H1 (cell line): Measurements from ENCODE around the gene SPATA19. TPM values are rescaled to one million over a fixed set of nuclear protein-coding genes. Genes with fewer than 3 reads are reported as not detected.

Experiments
- CTCF ChIA-PET: fragments of 300-600 bp; sonication (Branson Sonifier 250); formaldehyde crosslinking; loops from one replicate; lab custom pipeline; 2021; ENCODE audit not compliant: partially characterized antibody; lab: Charles Lee
- POLR2A ChIA-PET: fragments of 300-600 bp; sonication (Branson Sonifier 250); formaldehyde crosslinking; loops from one replicate; lab custom pipeline; 2021; ENCODE audit warnings: inconsistent platforms; ENCODE audit not compliant: partially characterized antibody; lab: Charles Lee
- DNase-seq, 2 experiments: peaks; one replicate each; pipeline versions ENCODE4 v3.0.0 to v3.0.0-alpha.2; 2010 to 2022; ENCODE audit warnings: low spot score in 2 of 2, low read depth in 1 of 2, mixed read lengths in 1 of 2
- FAIRE-seq: peaks from 2 replicates; lab custom pipeline; 2011; peaks lifted over from hg19 to GRCh38; lab: Jason Lieb, UNC
- H2AFZ ChIP-seq: 2 replicates; pipeline ENCODE4 v1.8.1; 2012; ENCODE audit warnings: low read length, inconsistent platforms
- H2AK5ac ChIP-seq: 2 replicates; pipeline ENCODE4 v1.6.1; 2013; ENCODE audit warnings: low read depth, low read length
- H2BK120ac ChIP-seq: replicated peaks from 2 replicates; pipeline ENCODE3; 2013; ENCODE audit warnings: low read depth, low read length, inconsistent platforms
- H2BK12ac ChIP-seq: 2 replicates; pipeline ENCODE4 v1.6.1; 2013; ENCODE audit warnings: low read depth, low read length
- H2BK15ac ChIP-seq: 2 replicates; pipeline ENCODE4 v1.6.1; 2013; ENCODE audit warnings: low read length
- H2BK20ac ChIP-seq: 2 replicates; pipeline ENCODE4 v1.6.1; 2013; ENCODE audit warnings: low read length
- H2BK5ac ChIP-seq: 2 replicates; pipeline ENCODE4 v1.6.1; 2013; ENCODE audit warnings: low read depth, low read length
- H3K14ac ChIP-seq: 2 replicates; pipeline ENCODE4 v1.6.1; 2013; ENCODE audit warnings: inconsistent platforms; ENCODE audit not compliant: insufficient read length
- H3K18ac ChIP-seq: 2 replicates; pipeline ENCODE4 v1.6.1; 2013; ENCODE audit warnings: low read length; ENCODE audit errors: extremely low read depth
- H3K23ac ChIP-seq: 2 replicates; pipeline ENCODE4 v1.6.1; 2013; ENCODE audit warnings: inconsistent platforms; ENCODE audit not compliant: insufficient read length
- H3K23me2 ChIP-seq: 2 replicates; pipeline ENCODE4 v1.6.1; 2013; ENCODE audit warnings: low read depth, low read length
- H3K27ac ChIP-seq: 2 replicates; pipeline ENCODE4 v1.6.1; 2011; ENCODE audit warnings: low read depth, low read length, inconsistent platforms
- H3K27me3 ChIP-seq, 4 experiments: replicated peaks in 1 of 4; 1 replicate in 1 of 4; 2 replicates in 3 of 4; pipeline versions ENCODE4 v1.6.1 to v1.8.1; 2011 to 2013; ENCODE audit warnings: low read length in 3 of 4, mild to moderate bottlenecking in 3 of 4, inconsistent platforms in 2 of 4, mixed read lengths in 2 of 4, moderate library complexity in 1 of 4; ENCODE audit not compliant: control insufficient read depth in 3 of 4, insufficient read depth in 3 of 4; ENCODE audit errors: extremely low read depth in 1 of 4
- H3K36me3 ChIP-seq, 4 experiments: 2 replicates each; pipeline versions ENCODE4 v1.6.1 to v1.8.1; 2011 to 2013; ENCODE audit warnings: mild to moderate bottlenecking in 4 of 4, low read length in 3 of 4, moderate library complexity in 2 of 4, control low read depth in 1 of 4, inconsistent platforms in 1 of 4; ENCODE audit not compliant: insufficient read depth in 4 of 4, control insufficient read depth in 2 of 4
- H3K4ac ChIP-seq: replicated peaks from 2 replicates; pipeline ENCODE3; 2013; ENCODE audit warnings: low read length, low read depth, mixed read lengths, inconsistent platforms; ENCODE audit not compliant: insufficient read length
- H3K4me1 ChIP-seq, 4 experiments: replicated peaks in 1 of 4; 1 replicate in 1 of 4; 2 replicates in 3 of 4; pipeline versions ENCODE4 v1.6.1 to v1.8.1; 2011 to 2013; ENCODE audit warnings: low read length in 3 of 4, inconsistent platforms in 2 of 4, mixed read lengths in 1 of 4; ENCODE audit not compliant: insufficient read depth in 4 of 4, control insufficient read depth in 3 of 4
- H3K4me2 ChIP-seq, 2 experiments: 2 replicates each; pipeline versions ENCODE4 v1.6.1 to v1.8.1; 2011 to 2013; ENCODE audit warnings: low read depth in 2 of 2, low read length in 2 of 2, control low read depth in 1 of 2, inconsistent platforms in 1 of 2, mild to moderate bottlenecking in 1 of 2; ENCODE audit not compliant: insufficient read depth in 1 of 2
- H3K4me3 ChIP-seq, 4 experiments: fragments of 200-600, 300-600 bp in 1 of 4; sonication (generic), shearing (Covaris generic), sonication (Bioruptor Twin) in 1 of 4; 2 replicates each; pipeline versions ENCODE4 v1.5.1 to v1.8.1; 2011 to 2016; ENCODE audit warnings: low read length in 4 of 4, low read depth in 3 of 4, control low read depth in 2 of 4, inconsistent platforms in 2 of 4, mild to moderate bottlenecking in 2 of 4, mixed read lengths in 1 of 4, moderate library complexity in 1 of 4; ENCODE audit not compliant: insufficient read depth in 2 of 4; ENCODE audit errors: extremely low read depth in 1 of 4
- H3K56ac ChIP-seq: replicated peaks from 2 replicates; pipeline ENCODE3; 2013; ENCODE audit warnings: low read depth, mild to moderate bottlenecking, mixed read lengths, low read length, inconsistent platforms; ENCODE audit not compliant: insufficient read length
- H3K79me1 ChIP-seq: 2 replicates; pipeline ENCODE4 v1.6.1; 2013; ENCODE audit warnings: low read depth, low read length, control low read depth
- H3K79me2 ChIP-seq, 2 experiments: 2 replicates each; pipeline versions ENCODE4 v1.6.1 to v1.8.1; 2012 to 2013; ENCODE audit warnings: low read length in 2 of 2, mild to moderate bottlenecking in 2 of 2, inconsistent platforms in 1 of 2; ENCODE audit not compliant: insufficient read depth in 2 of 2, control insufficient read depth in 1 of 2
- H3K9ac ChIP-seq, 4 experiments: replicated peaks in 1 of 4; 1 replicate in 1 of 4; 2 replicates in 3 of 4; pipeline versions ENCODE4 v1.6.1 to v1.8.1; 2011 to 2013; ENCODE audit warnings: low read depth in 3 of 4, low read length in 3 of 4, control low read depth in 2 of 4, mild to moderate bottlenecking in 2 of 4, moderate library complexity in 2 of 4, inconsistent platforms in 1 of 4; ENCODE audit errors: extremely low read depth in 1 of 4
- H3K9me3 ChIP-seq, 2 experiments: 2 replicates each; pipeline versions ENCODE4 v1.6.1 to v1.8.1; 2012 to 2013; ENCODE audit warnings: mild to moderate bottlenecking in 2 of 2, moderate library complexity in 2 of 2, control low read depth in 1 of 2, inconsistent platforms in 1 of 2, low read depth in 1 of 2, low read length in 1 of 2, mixed read lengths in 1 of 2; ENCODE audit not compliant: insufficient read depth in 2 of 2
- H4K20me1 ChIP-seq, 2 experiments: replicated peaks in 1 of 2; 2 replicates each; pipeline versions ENCODE3 to v1.8.1; 2011 to 2013; ENCODE audit warnings: inconsistent platforms in 2 of 2, low read length in 2 of 2, mild to moderate bottlenecking in 1 of 2; ENCODE audit not compliant: insufficient read depth in 2 of 2, control insufficient read depth in 1 of 2
- H4K5ac ChIP-seq: 2 replicates; pipeline ENCODE4 v1.6.1; 2013; ENCODE audit warnings: low read length, low read depth, mixed read lengths, inconsistent platforms; ENCODE audit not compliant: insufficient read length
- H4K8ac ChIP-seq: 2 replicates; pipeline ENCODE4 v1.8.0; 2013; ENCODE audit warnings: mild to moderate bottlenecking, moderate library complexity, low read length, inconsistent platforms; ENCODE audit not compliant: insufficient read depth; ENCODE audit errors: extremely low read depth
- H4K91ac ChIP-seq: replicated peaks from 2 replicates; pipeline ENCODE3; 2013; ENCODE audit warnings: low read length, mixed read lengths, inconsistent platforms; ENCODE audit not compliant: insufficient read length
- BRCA1 ChIP-seq: IDR thresholded peaks from 2 replicates; pipeline ENCODE4 v1.6.1; 2012; ENCODE audit warnings: low read depth, low read length, improper control_type of control experiment
- CEBPB ChIP-seq: IDR thresholded peaks from 2 replicates; pipeline ENCODE4 v1.6.1; 2012; ENCODE audit warnings: low read depth, low read length
- CHD1 ChIP-seq: IDR thresholded peaks from 2 replicates; pipeline ENCODE4 v1.6.1; 2012; ENCODE audit warnings: low read depth, low read length, improper control_type of control experiment
- EP300 ChIP-seq, 2 experiments: IDR thresholded peaks; 1 replicate in 1 of 2; 2 replicates in 1 of 2; pipeline ENCODE4 v1.6.1; 2011 to 2012; ENCODE audit warnings: low read depth in 2 of 2, low read length in 2 of 2, mild to moderate bottlenecking in 2 of 2, borderline replicate concordance in 1 of 2, inconsistent platforms in 1 of 2, moderate library complexity in 1 of 2
- RNF2 ChIP-seq: fragments of 200-900, 300-1000 bp; sonication (generic); IDR thresholded peaks from 2 replicates; pipeline ENCODE4 v1.7.1; 2016; ENCODE audit warnings: borderline replicate concordance, low read depth, mild to moderate bottlenecking, antibody characterized with exemption, low read length; ENCODE audit not compliant: poor library complexity, severe bottlenecking; ENCODE audit errors: missing control alignments
- SAP30 ChIP-seq: fragments of 300-600 bp; sonication (generic); IDR thresholded peaks from 2 replicates; pipeline ENCODE4 v1.7.1; 2012; ENCODE audit warnings: low read length, moderate library complexity, mild to moderate bottlenecking, inconsistent platforms; ENCODE audit not compliant: insufficient read depth, insufficient replicate concordance
- SIRT6 ChIP-seq: IDR thresholded peaks from one replicate; pipeline ENCODE4 v1.7.1; 2012; ENCODE audit warnings: low read length, inconsistent platforms
- TBP ChIP-seq: IDR thresholded peaks from 2 replicates; pipeline ENCODE4 v1.6.1; 2011; ENCODE audit warnings: low read depth, low read length, improper control_type of control experiment
- WGBS, 2 experiments: shearing (Covaris generic) in 1 of 2; methylation state at CpG; one replicate each; pipeline versions ENCODE4 v1.1.6 to v1.1.7; 2013 to 2015; ENCODE audit warnings: low lambda C conversion rate in 2 of 2, mixed read lengths in 2 of 2, inconsistent platforms in 1 of 2, low coverage in 1 of 2, missing lambda C conversion rate in 1 of 2; ENCODE audit not compliant: insufficient replicate concordance in 2 of 2, insufficient coverage in 1 of 2, insufficient read length in 1 of 2; ENCODE audit errors: extremely low coverage in 1 of 2, missing lambda C conversion rate in 1 of 2; 5-methylcytosine and 5-hydroxymethylcytosine counted together
- polyA plus RNA-seq, 7 experiments: library from polyadenylated mRNA; depleted of rRNA in 3 of 7; stranded (reverse) in 5 of 7; unstranded in 2 of 7; fragments of >200 nt in 5 of 7; fragments of 200-250 nt in 2 of 7; gene quantifications; 1 replicate in 5 of 7; 2 replicates in 1 of 7; 4 replicates in 1 of 7; pipeline versions ENCODE4 v1.2.1 to v1.2.3, GENCODE V29; 2011 to 2013; ENCODE audit warnings: missing spikeins in 2 of 7, mixed read lengths in 2 of 7
- total RNA-seq: library from RNA; stranded (reverse); fragmentation: NEBNext Ultra II Directional; extraction: Animal tissue kit (Norgen Biotek cat#: 25700); gene quantifications from 2 replicates; pipeline ENCODE4 v1.2.1, GENCODE V29; 2021
- TF ChIP-seq, protein P1 (sequence below): IDR thresholded peaks from 2 replicates; pipeline ENCODE4 v1.6.1; 2011; ENCODE audit warnings: low read length, improper control_type of control experiment
- TF ChIP-seq, protein P2 (sequence below): IDR thresholded peaks from 2 replicates; pipeline ENCODE4 v1.6.1; 2012; ENCODE audit warnings: inconsistent platforms

The SPATA19 gene
- total and polyA plus RNA-seq, 2 of the 8 experiments (the other 6 are each of a cell fraction or from before 2014, with no cell fraction given), result not detected

DNA sequence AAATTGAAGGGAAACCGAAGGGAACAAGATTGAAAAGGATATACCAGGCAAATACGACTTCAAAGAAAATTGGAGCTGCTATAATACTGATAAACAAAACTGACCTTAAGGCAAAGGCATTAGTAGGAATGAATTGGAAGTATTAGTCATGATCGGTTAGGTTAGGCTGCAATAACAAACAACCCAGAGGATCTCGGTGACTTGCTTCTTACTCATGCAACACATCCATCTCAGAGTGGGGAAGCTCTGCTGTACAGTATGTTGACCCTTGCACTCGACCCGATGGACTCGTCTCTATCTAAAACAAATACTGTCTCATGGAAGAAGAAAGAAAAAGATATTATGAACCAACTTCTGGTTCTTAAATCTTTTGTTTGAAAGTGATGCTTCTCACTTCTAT is 42.3 kb downstream of the SPATA19 start:
- no peak overlapping the region for H2BK12ac ChIP-seq
- no peak overlapping the region for H3K18ac ChIP-seq
- TF ChIP-seq, protein P1, sequence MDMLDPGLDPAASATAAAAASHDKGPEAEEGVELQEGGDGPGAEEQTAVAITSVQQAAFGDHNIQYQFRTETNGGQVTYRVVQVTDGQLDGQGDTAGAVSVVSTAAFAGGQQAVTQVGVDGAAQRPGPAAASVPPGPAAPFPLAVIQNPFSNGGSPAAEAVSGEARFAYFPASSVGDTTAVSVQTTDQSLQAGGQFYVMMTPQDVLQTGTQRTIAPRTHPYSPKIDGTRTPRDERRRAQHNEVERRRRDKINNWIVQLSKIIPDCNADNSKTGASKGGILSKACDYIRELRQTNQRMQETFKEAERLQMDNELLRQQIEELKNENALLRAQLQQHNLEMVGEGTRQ, result no peak
- TF ChIP-seq CEBPB, result no peak
- no peak for TF ChIP-seq CHD1
- TF ChIP-seq BRCA1, result no peak
- TF ChIP-seq SAP30, result no peak
- no peak for TF ChIP-seq RNF2
- TF ChIP-seq SIRT6, result no peak
- no peak for TF ChIP-seq TBP
- TF ChIP-seq EP300 (IDR thresholded peaks at IDR 0.05; ENCODE audit: borderline replicate concordance in 1 of 2, low read depth in 2 of 2, low read length in 2 of 2), result no peak
- TF ChIP-seq, protein P2, sequence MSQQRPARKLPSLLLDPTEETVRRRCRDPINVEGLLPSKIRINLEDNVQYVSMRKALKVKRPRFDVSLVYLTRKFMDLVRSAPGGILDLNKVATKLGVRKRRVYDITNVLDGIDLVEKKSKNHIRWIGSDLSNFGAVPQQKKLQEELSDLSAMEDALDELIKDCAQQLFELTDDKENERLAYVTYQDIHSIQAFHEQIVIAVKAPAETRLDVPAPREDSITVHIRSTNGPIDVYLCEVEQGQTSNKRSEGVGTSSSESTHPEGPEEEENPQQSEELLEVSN, result no peak
- TF ChIP-seq, all 59 proteins: peak for 0
- Histone ChIP-seq H4K5ac (no peak overlapping the region), H3K27ac (no peak overlapping the region), H3K4me2 (no peak overlapping the region), H2BK15ac (no peak overlapping the region), H3K9ac (no peak overlapping the region), H3K9me3 (no peaks in the 10 kb centered on the region), H2BK20ac (no peak overlapping the region), H3K14ac (no peak overlapping the region), H4K8ac (no peak overlapping the region), H4K20me1 (no peaks in the 10 kb centered on the region), H3K27me3 (no peaks in the 10 kb centered on the region), H3K23ac (no peak overlapping the region), H3K4ac (no peak overlapping the region), H3K79me1 (no peaks in the 10 kb centered on the region), H2AFZ (no peak overlapping the region; the same call in 1 of the 2 replicates), H2BK5ac (no peak overlapping the region), H3K36me3 (no peaks in the 10 kb centered on the region), H3K79me2 (no peaks in the 10 kb centered on the region), H4K91ac (no peak overlapping the region), H3K4me1 (no peaks in the 10 kb centered on the region), H3K4me3 (no peak overlapping the region), H3K56ac (no peak overlapping the region), H3K23me2 (no peaks in the 10 kb centered on the region), H2BK120ac (no peak overlapping the region), H2AK5ac (no peak overlapping the region)
- WGBS, 2 experiments, result 88% methylated on average over 7 of the region's 7 CpGs; no CpG with 5 or more reads in 1 of the 2 experiments
- FAIRE-seq, result no peak
- POLR2A ChIA-PET, result no interaction called here
- DNase-seq, result no peak
- CTCF ChIA-PET, result interaction anchor here (0.7 to 1.4 kb wide), 4 partner anchors 9 to 184 kb away, joined by 3 to 6 read pairs (median 4); no protein-coding TSS in a partner anchor
